Ishikawa (cell line): ENCODE measurements around the gene NRXN3.

ENCODE experiments used
- CEBPB ChIP-seq: IDR thresholded peaks from 2 replicates; pipeline ENCODE4 v1.6.1; 2012
- CREB1 ChIP-seq: IDR thresholded peaks from 2 replicates; pipeline ENCODE4 v1.6.1; 2012; ENCODE audit warnings: low read depth
- EGR1 ChIP-seq: IDR thresholded peaks from 2 replicates; pipeline ENCODE4 v1.6.1; 2012
- EP300 ChIP-seq: IDR thresholded peaks from 2 replicates; pipeline ENCODE4 v1.6.1; 2012; ENCODE audit warnings: borderline replicate concordance
- FOXM1 ChIP-seq: IDR thresholded peaks from 2 replicates; pipeline ENCODE4 v1.6.1; 2012; ENCODE audit warnings: low read depth, borderline replicate concordance
- NFIC ChIP-seq: IDR thresholded peaks from 2 replicates; pipeline ENCODE4 v1.6.1; 2012
- RAD21 ChIP-seq: IDR thresholded peaks from 2 replicates; pipeline ENCODE4 v1.6.1; 2012; ENCODE audit warnings: low read depth
- REST ChIP-seq: IDR thresholded peaks from 2 replicates; pipeline ENCODE4 v1.6.1; 2012; ENCODE audit warnings: low read depth, mild to moderate bottlenecking
- TAF1 ChIP-seq: IDR thresholded peaks from 2 replicates; pipeline ENCODE4 v1.6.1; 2012; ENCODE audit warnings: low read depth, mild to moderate bottlenecking
- TCF12 ChIP-seq: IDR thresholded peaks from 2 replicates; pipeline ENCODE4 v1.6.1; 2012; ENCODE audit warnings: low read depth
- TEAD4 ChIP-seq: IDR thresholded peaks from 2 replicates; pipeline ENCODE4 v1.6.1; 2012
- USF1 ChIP-seq: IDR thresholded peaks from 2 replicates; pipeline ENCODE4 v1.6.1; 2012
- YY1 ChIP-seq: IDR thresholded peaks from 2 replicates; pipeline ENCODE4 v1.6.1; 2012; ENCODE audit warnings: low read depth
- ZBTB7A ChIP-seq: IDR thresholded peaks from 2 replicates; pipeline ENCODE4 v1.6.1; 2012; ENCODE audit warnings: low read depth
- TF ChIP-seq, protein P1 (sequence below): IDR thresholded peaks from 2 replicates; pipeline ENCODE4 v1.6.1; 2012

Gene NRXN3

GRCh38 chr14:78202976-78203375 lies 32.8 kb downstream of the NRXN3 start:
- no peak for TF ChIP-seq RAD21

DNA sequence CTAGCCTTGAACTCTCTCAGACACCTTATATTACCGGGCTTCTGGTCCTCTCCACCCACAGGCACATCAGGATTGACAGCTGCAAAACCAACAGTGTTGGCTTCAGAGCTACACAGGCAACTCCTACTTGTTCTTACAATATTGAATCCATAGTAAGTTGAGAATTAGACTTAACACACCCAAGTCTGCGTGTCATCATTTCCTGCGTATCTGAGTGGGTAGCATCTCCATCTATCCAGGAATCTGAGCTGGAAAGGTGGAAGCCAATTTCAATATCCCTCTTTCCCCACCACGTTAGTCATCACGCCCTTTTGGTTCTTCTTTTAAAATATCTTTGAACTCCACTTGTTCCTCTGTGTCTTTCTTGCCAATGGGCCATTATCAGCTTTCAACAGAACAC lies 37.2 kb downstream of the NRXN3 start:
- TF ChIP-seq RAD21 = no peak
- TF ChIP-seq CREB1 = no peak
- no peak for TF ChIP-seq TAF1
- TF ChIP-seq NFIC = no peak
- TF ChIP-seq TEAD4 = no peak
- no peak for TF ChIP-seq YY1
- no peak for TF ChIP-seq REST
- no peak for TF ChIP-seq TCF12
- TF ChIP-seq, protein P1, sequence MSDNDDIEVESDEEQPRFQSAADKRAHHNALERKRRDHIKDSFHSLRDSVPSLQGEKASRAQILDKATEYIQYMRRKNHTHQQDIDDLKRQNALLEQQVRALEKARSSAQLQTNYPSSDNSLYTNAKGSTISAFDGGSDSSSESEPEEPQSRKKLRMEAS = no peak
- no peak for TF ChIP-seq CEBPB
- no peak for TF ChIP-seq FOXM1
- TF ChIP-seq EP300 = no peak
- TF ChIP-seq USF1 = no peak
- no peak for TF ChIP-seq ZBTB7A
- TF ChIP-seq EGR1 = no peak

DNA sequence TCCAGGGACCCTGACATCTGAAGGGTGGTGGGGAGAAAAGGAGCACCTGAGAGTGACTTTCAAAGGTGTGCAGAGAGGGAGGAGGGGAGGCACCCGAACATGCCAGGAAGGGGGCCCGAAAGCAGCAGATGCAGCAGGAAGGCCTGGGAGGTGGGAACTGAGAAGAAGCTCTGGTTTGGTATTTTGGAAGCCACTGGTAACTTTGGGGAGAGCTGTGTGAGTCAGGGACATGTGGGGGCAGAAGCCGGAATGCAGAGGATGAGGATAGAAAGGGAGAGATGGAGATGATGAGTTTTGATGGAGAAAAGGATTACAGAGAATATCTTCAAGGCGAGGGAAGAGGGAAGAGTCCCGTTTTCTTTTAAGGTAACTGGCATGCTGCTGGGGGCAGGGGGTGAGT lies 50.1 kb downstream of the NRXN3 start:
- TF ChIP-seq TAF1 = no peak
- TF ChIP-seq TCF12 = no peak
- TF ChIP-seq REST = no peak
- no peak for TF ChIP-seq CEBPB
- TF ChIP-seq FOXM1 = no peak
- TF ChIP-seq, protein P1 = no peak
- no peak for TF ChIP-seq EGR1
- no peak for TF ChIP-seq USF1
- TF ChIP-seq TEAD4 = no peak
- TF ChIP-seq ZBTB7A = no peak
- TF ChIP-seq CREB1 = no peak
- no peak for TF ChIP-seq YY1
- TF ChIP-seq RAD21 = no peak

- TF ChIP-seq ZBTB7A (no peak), TEAD4 (no peak)
These were observed 52.6 kb downstream of the NRXN3 start for GRCh38 chr14:78222746-78223145.

DNA sequence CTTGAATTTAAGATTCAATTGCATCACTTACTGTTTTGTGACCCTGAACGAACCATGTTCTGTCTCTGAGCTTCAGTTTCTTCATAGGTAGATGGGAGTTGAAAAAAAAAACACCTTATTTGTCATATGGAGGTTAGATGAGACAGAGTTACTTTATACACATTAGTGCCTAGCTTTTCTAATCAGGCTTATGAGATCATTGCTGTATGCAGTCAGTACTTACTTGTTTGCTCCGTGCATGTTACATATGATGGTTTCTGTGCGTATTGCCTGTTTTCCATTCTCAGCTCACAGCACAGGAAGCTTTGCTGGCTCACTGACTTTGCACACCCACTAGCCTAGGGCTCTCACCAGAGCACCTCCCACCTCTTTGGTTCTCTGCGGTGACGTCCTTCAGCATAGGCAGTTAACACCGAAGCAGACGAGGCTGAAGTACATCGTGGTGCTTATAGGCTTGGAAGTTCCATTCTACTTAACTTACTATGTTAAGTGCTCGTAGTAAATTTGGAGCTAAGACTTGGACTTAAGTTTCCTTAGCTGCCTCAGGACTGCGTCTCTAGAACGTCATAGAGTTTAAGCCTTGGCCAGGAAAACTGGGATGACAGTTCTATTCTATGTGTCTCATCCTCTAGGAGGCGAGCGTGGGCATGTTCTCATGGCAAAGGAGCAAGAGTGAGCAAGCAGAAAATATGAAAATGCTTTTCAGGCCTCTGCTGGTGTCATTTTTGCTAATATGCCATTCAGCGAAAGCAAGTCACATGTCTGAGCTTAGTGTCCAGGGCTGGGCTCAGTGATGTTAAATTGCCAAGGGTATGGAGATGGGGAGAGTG lies 57.3 kb downstream of the NRXN3 start:
- TF ChIP-seq REST (no peak), RAD21 (no peak), EP300 (no peak), YY1 (no peak), USF1 (no peak), FOXM1 (no peak), TCF12 (no peak), CEBPB (no peak), EGR1 (no peak), TAF1 (no peak), NFIC (no peak), CREB1 (no peak)
- TF ChIP-seq, protein P1 = no peak
